Measurements from ENCODE around the gene RLN3. TPM values are rescaled to one million over a fixed set of nuclear protein-coding genes. Genes with fewer than 3 reads are reported as not detected.

The RLN3 gene, protein sequence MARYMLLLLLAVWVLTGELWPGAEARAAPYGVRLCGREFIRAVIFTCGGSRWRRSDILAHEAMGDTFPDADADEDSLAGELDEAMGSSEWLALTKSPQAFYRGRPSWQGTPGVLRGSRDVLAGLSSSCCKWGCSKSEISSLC
- total RNA-seq: not detected in 2 replicates

DNA sequence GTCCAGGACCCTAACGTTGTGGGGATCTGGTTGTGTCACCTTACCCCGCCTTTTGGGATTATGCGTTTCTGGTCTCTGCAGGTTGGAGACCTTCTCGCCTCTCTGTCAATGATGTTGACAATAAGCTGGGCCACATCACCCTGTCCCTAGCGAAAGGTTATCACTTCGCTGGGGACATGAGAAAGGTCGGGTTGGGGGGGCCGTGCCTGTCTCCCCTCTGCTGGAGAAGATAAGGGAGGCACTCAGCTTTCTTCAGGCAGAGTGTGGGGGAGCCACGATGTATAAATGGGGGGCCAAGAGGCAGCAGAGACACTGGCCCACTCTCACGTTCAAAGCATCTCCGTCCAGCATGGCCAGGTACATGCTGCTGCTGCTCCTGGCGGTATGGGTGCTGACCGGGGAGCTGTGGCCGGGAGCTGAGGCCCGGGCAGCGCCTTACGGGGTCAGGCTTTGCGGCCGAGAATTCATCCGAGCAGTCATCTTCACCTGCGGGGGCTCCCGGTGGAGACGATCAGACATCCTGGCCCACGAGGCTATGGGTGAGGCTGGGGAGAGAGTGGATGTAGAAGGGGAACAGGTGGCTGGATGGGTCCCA lies at the start of gene RLN3:
RLN3 (plus strand) TSS at position 293 of the 595 bp plus-strand sequence; CDS start at position 350, 57 bp downstream.

DNA sequence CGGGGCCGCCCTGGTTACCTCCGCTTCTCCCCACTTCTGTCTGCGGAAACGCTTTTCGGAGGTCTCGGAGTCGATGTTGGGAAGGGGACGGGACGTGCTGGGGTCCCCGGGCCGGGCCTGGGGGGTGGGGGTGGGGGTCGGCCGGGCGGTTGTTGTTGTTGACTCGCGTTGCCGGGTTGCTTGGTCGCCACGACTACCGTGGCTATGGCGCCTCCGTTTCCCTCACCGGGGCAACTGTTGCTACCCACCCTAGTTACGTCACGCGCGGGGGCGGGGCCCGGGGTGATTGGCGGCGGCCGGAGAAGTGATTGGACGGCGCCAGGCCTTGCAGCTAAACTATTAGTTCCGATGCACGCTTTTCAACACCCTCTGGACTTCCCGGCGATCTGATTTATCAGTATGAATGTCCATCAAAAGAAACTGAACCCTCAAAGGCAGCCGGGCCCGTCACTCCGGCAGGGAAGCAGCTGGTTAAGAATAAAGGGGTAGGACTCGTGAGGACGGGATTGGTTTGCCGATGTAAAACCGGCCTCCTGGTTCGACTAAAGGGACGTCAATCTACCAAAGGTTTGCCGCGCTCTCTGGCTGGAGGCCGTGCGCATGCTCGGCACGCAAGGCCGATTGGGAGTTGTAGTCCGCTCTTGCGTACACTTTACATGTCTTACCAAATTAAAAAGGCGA lies 21.7 kb upstream of the RLN3 start, which contains the start of gene RFX1:
RFX1 (minus strand) TSS at position 236 of the 681 bp plus-strand sequence. CDS start 12,477 bp downstream, outside the sequence.

DNA sequence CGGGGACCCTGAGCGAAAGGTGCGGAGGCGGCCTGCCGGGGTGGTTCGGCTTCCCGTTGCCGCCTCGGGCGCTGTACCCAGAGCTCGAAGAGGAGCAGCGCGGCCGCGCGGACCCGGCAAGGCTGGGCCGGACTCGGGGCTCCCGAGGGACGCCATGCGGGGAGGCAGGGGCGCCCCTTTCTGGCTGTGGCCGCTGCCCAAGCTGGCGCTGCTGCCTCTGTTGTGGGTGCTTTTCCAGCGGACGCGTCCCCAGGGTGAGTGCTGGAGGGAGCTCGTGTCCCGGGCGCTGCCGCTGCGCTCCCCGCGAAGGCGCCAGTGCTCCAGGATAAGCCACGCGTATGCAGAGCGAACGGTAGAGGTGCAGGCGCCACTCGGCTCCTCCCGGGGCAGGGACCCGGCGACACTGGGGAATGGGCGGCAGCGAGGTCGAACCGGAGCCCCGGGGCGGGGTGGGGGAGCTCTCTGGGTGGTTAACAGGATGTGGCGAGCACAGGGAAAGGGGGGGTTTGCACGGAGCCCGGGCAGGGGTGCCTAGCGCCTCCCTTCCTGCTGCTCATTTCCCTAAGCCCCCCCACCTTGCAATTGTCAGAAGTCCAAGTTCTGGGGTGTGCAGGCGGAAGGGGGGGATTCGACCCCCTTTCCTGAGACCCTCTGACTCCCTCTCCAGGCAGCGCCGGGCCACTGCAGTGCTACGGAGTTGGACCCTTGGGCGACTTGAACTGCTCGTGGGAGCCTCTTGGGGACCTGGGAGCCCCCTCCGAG lies 4.0 kb downstream of the RLN3 start, which contains the start of gene IL27RA:
IL27RA (plus strand) TSS at position 44 of the 762 bp plus-strand sequence; CDS start at position 155, 111 bp downstream.

DNA sequence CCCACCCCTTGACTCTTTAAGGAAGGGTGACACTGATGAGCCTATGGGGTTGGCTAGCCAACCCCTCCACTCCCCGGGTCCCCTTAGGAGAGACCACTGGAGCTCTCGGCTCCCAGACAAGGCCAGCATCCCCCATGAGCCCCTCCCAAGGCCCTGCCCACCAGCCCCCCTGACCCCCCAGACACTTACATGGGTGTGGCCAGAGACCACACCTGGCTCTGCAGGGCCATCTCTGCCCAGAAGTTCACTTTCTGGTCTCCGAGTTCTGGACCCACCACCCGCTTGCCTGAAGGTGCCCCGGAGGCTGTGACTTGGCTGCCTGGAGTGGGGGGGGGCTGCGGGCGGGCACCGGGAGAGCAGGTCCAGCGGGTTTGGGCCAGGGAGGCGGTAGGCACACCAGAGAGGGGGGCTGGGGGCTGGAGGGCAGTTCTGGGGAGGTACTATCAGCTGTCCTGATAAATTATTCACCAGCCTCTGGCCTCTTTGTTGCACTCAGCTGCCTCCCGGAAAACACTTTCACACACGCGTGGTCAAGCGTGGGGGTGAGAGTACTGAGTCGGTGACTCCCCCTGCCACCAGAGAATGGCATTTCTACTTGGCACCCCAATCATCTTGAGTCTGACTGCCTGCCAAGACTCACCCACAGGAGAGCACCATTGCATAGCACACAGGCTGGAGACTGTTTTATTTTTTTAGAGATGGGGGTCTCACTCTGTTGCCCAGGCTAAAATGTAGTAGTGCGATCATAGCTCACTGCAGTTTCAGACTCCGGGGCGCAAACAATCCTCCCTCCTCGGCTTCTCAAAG lies 34.0 kb downstream of the RLN3 start, which contains the start of gene PALM3:
PALM3 (minus strand) TSS at position 326 of the 807 bp plus-strand sequence; CDS start at position 230, 96 bp downstream.

DNA sequence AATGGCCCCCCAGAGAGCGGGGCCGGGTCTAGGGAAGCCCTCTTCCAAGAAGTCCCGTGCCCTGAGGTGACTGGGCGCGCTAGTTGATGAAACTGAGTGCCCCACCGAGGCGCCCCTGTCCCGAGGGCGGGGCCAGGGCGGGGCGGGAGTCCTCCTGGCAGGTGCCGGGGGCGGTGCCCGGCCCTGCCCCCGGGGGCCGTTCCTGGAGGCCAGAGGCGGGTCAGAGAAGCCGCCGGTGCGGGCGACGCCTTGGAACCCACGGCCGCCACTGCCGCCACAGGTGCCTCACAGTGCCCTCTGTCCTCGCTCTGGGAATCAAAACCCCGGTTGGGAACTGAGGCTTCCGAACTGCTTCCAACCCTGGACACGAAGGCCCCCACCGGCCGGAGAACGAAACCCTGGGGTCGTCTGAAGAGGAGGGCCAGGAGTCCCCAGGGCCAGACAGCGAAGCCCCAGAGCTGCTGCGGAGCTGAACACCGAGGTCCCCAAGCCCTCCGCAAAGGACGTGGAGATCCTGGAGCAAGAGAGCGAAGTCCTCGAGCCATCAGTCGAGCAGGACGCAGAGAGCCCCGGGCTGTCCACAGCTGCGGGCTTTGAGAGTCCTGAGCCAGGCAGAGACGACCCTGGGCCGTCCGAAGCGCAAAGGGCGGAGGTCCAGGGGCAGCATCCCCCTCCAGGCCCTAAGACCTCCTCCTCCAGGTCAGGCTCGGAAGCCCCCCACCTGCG lies 44.8 kb downstream of the RLN3 start, which contains the start of gene MISP3:
MISP3 (plus strand) TSS at position 252 of the 726 bp plus-strand sequence. CDS start 524 bp downstream, outside the sequence.

Other genes with a start within 250 kb of the RLN3 start
- gene ZSWIM4, start 232.7 kb upstream of the RLN3 start, total RNA-seq: 3.1 and 4.8 TPM in 2 replicates
- not detected in 2 replicates for gene NANOS3, start 151.0 kb upstream of the RLN3 start, total RNA-seq
- gene BRME1, start 122.0 kb upstream of the RLN3 start, total RNA-seq: 0.54 and 0.65 TPM in 2 replicates
- gene CC2D1A, start 121.9 kb upstream of the RLN3 start, total RNA-seq: 15.5 and 17.0 TPM in 2 replicates
- gene PODNL1, start 89.7 kb upstream of the RLN3 start, total RNA-seq: 7.6 and 8.6 TPM in 2 replicates
- 7.7 and 8.6 TPM in 2 replicates for gene DCAF15, start 75.6 kb upstream of the RLN3 start, total RNA-seq
- gene RFX1, start 21.8 kb upstream of the RLN3 start, total RNA-seq: 2.1 and 2.6 TPM in 2 replicates
- gene IL27RA, start 3.6 kb downstream of the RLN3 start, total RNA-seq: 1.4 and 2.0 TPM in 2 replicates
- gene PALM3, start 33.9 kb downstream of the RLN3 start, total RNA-seq: under 0.01 TPM in 2 replicates
- 0.22 and 0.26 TPM in 2 replicates for gene MISP3, start 44.6 kb downstream of the RLN3 start, total RNA-seq
- gene C19orf67, start 57.6 kb downstream of the RLN3 start, total RNA-seq: not detected in 2 replicates
- 18.6 and 19.3 TPM in 2 replicates for gene SAMD1, start 62.6 kb downstream of the RLN3 start, total RNA-seq
- gene PRKACA, start 89.6 kb downstream of the RLN3 start, total RNA-seq: 43.5 and 46.8 TPM in 2 replicates
- gene ASF1B, start 108.4 kb downstream of the RLN3 start, total RNA-seq: 5.0 and 8.8 TPM in 2 replicates
- 4.1 and 4.8 TPM in 2 replicates for gene ADGRL1, start 178.0 kb downstream of the RLN3 start, total RNA-seq

Data from articular chondrocyte of knee joint (primary cell).